ENCODE measurements around the gene PANK4.

Gene PANK4

DNA sequence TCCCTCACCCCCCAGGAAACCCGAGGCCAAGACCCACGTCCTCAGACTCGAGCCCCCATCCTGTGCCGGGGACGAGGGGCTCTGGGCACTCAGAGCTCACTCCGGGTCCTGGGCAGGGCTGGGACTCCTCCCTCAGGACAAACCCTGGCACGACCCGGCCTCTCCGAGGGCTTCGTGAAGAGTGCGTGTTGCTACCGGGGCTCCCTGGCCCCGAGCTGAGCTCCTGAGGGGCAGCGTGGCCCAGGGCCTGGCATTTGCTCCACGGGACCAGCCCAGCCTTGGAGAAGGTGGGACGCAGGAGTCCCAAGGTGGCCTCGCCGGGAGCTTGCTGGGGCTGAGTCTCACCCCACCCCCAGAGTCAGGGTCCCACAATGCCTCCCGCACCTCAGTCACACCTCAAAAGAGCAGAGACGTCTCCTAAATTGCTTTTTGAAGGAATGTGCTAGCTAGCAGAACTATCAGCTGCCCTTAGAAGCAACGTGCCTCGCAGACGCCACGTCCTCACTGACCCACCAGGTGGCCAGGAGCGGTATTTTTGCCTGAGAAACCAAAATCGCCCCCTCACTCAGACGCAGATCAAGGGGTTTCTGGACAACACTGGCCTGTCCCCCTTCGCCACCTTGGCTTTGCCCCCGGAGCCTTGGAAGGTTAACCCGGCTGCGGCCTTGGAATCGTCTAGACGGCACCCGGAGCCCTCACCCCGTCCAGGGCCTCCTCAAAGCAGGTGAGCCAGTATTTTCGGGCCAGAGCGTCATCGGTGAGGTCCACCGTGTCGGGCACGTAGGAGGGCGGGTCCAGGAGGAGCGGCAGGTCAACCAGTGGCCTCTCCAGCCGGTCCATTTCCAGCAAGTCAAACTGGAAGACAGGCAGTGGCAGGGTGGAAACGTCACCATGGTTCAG is 11.3 kb downstream of the PANK4 start:
- H3K27ac ChIP-seq (ENCODE audit: low read depth, low read length): no peak overlapping the region
- no peak overlapping the region for H3K4me3 ChIP-seq (ENCODE audit: low read length)
- H3K4me2 ChIP-seq (ENCODE audit: low read length): no peak overlapping the region
- no peaks in the 10 kb centered on the region for H4K20me1 ChIP-seq (ENCODE audit: control insufficient read depth, insufficient read depth, low read depth, low read length)
- no peaks in the 10 kb centered on the region for H3K79me2 ChIP-seq (ENCODE audit: control insufficient read depth, low read length)
- peaks cover 79% of the 10 kb centered on the region for H3K36me3 ChIP-seq (ENCODE audit: control insufficient read depth, low read length)
- no peaks in the 10 kb centered on the region for H3K27me3 ChIP-seq (ENCODE audit: control insufficient read depth, low read length)
- no peaks in the 10 kb centered on the region for H3K9me3 ChIP-seq (ENCODE audit: control insufficient read depth, insufficient read depth, low read length)
- no peak for TF ChIP-seq EZH2phosphoT487 (IDR thresholded peaks at IDR 0.05; ENCODE audit: borderline replicate concordance, low read length)
- TF ChIP-seq, protein P1, sequence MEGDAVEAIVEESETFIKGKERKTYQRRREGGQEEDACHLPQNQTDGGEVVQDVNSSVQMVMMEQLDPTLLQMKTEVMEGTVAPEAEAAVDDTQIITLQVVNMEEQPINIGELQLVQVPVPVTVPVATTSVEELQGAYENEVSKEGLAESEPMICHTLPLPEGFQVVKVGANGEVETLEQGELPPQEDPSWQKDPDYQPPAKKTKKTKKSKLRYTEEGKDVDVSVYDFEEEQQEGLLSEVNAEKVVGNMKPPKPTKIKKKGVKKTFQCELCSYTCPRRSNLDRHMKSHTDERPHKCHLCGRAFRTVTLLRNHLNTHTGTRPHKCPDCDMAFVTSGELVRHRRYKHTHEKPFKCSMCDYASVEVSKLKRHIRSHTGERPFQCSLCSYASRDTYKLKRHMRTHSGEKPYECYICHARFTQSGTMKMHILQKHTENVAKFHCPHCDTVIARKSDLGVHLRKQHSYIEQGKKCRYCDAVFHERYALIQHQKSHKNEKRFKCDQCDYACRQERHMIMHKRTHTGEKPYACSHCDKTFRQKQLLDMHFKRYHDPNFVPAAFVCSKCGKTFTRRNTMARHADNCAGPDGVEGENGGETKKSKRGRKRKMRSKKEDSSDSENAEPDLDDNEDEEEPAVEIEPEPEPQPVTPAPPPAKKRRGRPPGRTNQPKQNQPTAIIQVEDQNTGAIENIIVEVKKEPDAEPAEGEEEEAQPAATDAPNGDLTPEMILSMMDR (IDR thresholded peaks at IDR 0.05; ENCODE audit: low read depth, low read length, poor library complexity, severe bottlenecking): no peak
- no peaks in the 10 kb centered on the region for H3K4me1 ChIP-seq (ENCODE audit: control insufficient read depth, low read length)
- H3F3A ChIP-seq (ENCODE audit: control insufficient read depth, insufficient read depth): no peaks in the 10 kb centered on the region
- H3K9me2 ChIP-seq (replicated peaks; ENCODE audit: control insufficient read depth, low read length): no peaks in the 10 kb centered on the region

DNA sequence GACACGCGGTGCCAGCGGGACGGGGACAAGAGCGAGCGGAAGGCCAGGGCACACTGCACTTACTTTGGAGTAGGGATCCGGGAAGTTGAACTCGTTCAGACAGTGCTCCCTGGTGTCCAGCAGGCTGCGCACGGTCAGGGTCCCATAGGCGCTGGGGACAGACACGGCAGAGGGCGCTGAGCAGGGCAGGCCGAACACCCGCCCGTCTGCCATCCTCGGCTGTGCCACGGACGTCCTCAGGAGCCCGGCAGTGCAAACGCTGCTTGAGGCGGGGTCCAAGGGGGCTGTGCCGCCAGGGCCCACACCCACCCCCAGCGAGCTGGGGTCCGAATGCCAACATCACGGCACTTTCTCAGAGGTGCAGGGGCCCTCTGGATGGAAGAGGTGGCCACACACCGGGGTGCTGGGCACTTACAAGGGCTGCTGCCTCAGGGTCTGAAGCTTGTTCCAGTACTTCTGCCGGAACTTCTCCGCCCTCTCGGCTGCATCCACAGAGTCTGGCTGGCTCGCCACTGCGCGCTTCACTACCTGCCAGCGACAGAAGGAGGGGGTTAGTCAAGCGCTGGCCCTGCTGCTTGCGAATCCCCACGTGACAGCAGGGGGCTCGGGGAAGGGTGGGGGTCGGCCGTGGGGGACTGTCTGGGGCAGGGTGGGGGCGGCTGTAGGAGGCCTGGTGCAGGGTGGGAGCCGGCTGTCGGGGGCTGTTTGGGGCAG is 12.3 kb downstream of the PANK4 start:
- H3K27ac ChIP-seq (ENCODE audit: low read depth, low read length): no peak overlapping the region
- no peaks in the 10 kb centered on the region for H4K20me1 ChIP-seq (ENCODE audit: control insufficient read depth, insufficient read depth, low read depth, low read length)
- no peaks in the 10 kb centered on the region for H3K9me2 ChIP-seq (replicated peaks; ENCODE audit: control insufficient read depth, low read length)
- TF ChIP-seq, protein P1 (IDR thresholded peaks at IDR 0.05; ENCODE audit: low read depth, low read length, poor library complexity, severe bottlenecking): no peak
- no peak for TF ChIP-seq EZH2phosphoT487 (IDR thresholded peaks at IDR 0.05; ENCODE audit: borderline replicate concordance, low read length)
- H3K4me2 ChIP-seq (ENCODE audit: low read length): no peak overlapping the region
- no peaks in the 10 kb centered on the region for H3K27me3 ChIP-seq (ENCODE audit: control insufficient read depth, low read length)
- no peaks in the 10 kb centered on the region for H3K9me3 ChIP-seq (ENCODE audit: control insufficient read depth, insufficient read depth, low read length)
- H3K4me3 ChIP-seq (ENCODE audit: low read length): no peak overlapping the region
- no peaks in the 10 kb centered on the region for H3K4me1 ChIP-seq (ENCODE audit: control insufficient read depth, low read length)
- H3K79me2 ChIP-seq (ENCODE audit: control insufficient read depth, low read length): no peaks in the 10 kb centered on the region
- no peaks in the 10 kb centered on the region for H3F3A ChIP-seq (ENCODE audit: control insufficient read depth, insufficient read depth)
- peaks cover 82% of the 10 kb centered on the region for H3K36me3 ChIP-seq (ENCODE audit: control insufficient read depth, low read length)

DNA sequence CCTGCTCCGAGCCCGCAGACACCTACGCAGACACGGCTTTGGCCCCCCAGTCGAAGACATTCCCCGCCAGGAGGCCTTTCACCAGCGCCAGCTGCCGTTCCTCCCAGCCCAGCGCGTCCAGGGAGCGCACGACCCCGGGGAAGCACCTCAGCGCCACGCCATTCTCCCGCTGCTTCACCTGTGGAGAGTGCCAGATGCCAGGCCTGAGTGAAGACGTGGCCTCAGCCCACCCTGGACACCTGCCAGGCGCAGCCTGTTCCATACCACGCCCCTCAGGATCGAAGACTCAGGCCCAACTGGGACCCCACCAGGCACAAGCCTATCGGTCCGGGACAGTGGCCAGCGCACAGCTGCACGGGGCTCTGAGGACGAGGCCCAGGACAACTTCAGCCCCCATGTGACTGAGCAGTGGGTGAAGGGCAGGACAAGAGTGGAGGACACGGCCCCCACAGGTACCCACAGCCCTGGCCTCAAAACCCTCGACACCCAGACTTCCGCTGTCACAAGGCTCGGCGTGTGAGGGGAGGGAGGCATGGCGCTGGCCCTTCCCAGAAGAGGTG is 13.5 kb downstream of the PANK4 start:
- Histone ChIP-seq H3K27ac (ENCODE audit: low read depth, low read length) (no peak overlapping the region), H3K27me3 (ENCODE audit: control insufficient read depth, low read length) (no peaks in the 10 kb centered on the region), H3K9me2 (replicated peaks; ENCODE audit: control insufficient read depth, low read length) (no peaks in the 10 kb centered on the region), H3K4me2 (ENCODE audit: low read length) (no peak overlapping the region), H3K9me3 (ENCODE audit: control insufficient read depth, insufficient read depth, low read length) (no peaks in the 10 kb centered on the region), H3K4me3 (ENCODE audit: low read length) (no peak overlapping the region), H3K36me3 (ENCODE audit: control insufficient read depth, low read length) (peaks cover 75% of the 10 kb centered on the region), H3F3A (ENCODE audit: control insufficient read depth, insufficient read depth) (no peaks in the 10 kb centered on the region), H3K79me2 (ENCODE audit: control insufficient read depth, low read length) (no peaks in the 10 kb centered on the region), H3K4me1 (ENCODE audit: control insufficient read depth, low read length) (no peaks in the 10 kb centered on the region), H4K20me1 (ENCODE audit: control insufficient read depth, insufficient read depth, low read depth, low read length) (no peaks in the 10 kb centered on the region)
- no peak for TF ChIP-seq EZH2phosphoT487 (IDR thresholded peaks at IDR 0.05; ENCODE audit: borderline replicate concordance, low read length)
- TF ChIP-seq, protein P1 (IDR thresholded peaks at IDR 0.05; ENCODE audit: low read depth, low read length, poor library complexity, severe bottlenecking): no peak

Measured in DOHH2 (cell line).